IPS-NIHi7 (cell line): ENCODE measurements around the gene HELZ.
"Not testable (repeated sequence)": the region's sequence is repeated elsewhere in the genome, so short reads cannot be mapped to it uniquely, and the experiment has no call there.

Source experiments
- DNase-seq: peaks from one replicate; pipeline ENCODE4 v3.0.0; 2012; ENCODE audit warnings: mixed read lengths; ENCODE audit errors: extremely low spot score

The HELZ gene

GRCh38 chr17:67270416-67270815 is 25.4 kb upstream of the HELZ start:
- no peak for DNase-seq

DNA sequence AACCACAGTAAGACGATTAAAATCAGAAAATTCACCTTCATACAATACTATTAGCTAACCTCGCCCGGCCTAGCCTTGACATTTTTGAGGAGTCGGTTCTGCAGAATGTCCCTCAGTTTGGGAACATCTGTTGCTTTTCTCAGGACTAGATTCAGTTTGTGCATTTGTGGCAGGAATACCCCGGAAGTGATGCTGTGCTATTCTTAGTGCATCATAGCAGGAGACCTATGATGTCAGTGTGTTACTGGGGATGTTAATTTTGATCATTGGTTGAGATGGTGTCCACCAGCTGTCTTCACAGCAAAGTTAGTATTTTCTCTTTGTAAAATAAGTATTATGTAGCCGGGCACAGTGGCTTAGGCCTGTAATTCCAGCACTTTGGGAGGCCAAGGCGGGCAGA is 21.5 kb upstream of the HELZ start:
- no peak for DNase-seq

DNA sequence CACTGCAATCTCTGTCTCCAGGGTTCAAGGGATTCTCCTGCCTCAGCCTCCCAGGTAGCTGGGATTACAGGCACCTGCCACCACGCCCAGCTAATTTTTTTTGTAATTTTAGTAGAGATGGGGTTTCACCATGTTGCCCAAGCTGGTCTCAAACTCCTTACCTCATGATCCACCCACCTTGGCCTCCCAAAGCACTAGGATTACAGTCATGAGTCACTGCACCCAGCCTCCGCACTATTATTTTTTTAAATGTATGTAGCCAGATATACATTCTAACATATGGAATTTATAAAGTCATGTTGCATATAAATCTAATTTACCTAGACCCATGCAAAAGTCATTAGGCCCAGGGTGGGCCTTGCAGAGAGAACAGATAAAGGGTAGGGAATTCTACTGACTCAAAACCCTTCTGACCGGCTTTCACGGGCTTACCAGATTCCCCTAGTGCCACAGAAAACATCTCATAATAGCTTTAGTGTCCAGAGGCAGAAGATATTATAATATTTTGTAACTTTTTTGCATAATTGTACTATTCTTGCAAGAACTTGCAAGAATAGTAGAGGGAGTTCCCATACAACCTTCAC is 20.5 kb upstream of the HELZ start:
- DNase-seq: no peak

DNA sequence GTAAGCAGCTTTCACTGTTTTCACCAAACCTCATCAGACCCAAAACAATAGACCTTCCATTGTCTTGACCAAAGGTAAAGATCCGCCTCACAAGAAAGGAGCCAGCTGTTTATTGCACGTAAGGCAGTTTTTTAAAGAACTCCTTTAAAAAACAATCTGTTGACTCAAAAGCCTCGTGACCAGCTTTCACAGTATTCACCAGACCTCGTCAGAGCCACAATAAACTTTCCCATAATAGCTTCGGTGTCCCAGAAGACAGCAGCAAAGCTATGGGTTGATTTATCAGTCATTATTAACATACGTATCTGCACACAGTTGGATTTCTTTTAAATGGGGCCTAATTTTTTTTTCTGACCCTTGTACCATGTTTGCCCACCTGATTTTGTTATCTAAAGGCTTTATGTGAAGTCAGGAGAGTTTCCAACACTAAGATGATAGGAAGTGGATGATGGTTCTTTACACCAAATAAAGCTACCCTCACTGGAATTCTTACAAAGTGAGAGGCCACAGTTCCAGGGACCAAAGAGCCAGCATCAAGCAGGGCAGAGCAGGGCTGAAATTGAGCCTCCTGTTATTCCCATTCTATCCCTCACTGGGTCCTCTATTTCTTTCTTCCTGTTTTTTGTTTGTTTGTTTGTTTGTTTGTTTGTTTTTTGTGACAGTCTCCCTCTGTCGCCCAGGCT is 17.6 kb upstream of the HELZ start:
- no peak for DNase-seq

DNA sequence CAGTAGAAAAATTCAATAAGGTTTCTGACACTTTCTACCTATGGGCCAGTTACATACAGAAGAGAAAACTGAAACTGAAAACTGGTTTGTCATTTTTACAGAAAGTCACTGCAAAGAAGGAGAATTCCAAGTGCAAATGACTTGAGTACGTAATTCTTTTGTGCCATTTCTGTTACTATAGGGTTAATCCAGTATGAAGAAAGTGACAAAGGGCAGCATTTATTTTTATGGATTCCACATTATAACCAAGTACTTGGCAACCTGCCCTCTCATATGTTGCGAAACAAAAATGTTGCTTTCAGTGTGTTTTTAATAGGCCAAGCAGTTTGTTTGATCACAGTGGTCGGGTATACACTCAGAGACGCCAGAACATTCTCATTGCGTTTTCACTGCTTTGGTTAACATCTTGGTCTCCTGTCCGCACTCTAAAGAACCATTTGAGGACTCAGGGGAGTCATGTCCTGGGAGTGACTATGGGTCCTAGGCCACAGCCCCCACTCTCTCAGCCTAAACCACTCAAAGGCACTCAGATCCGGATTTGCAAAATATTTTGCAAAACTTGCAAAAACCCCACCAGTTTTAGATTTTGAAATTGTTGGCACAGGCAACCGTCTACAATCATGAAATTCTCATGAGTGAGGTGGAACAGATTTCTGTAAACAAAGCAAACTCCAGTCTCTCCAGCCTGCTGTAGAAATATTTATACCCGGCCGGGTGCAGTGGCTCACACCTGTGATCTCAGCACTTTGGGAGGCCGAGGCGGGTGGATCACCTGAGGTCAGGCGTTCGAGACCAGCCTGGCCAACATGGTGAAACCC is 15.4 kb upstream of the HELZ start:
- no peak for DNase-seq

- DNase-seq: no peak
Measured at GRCh38 chr17:67258821-67259468, 13.9 kb upstream of the HELZ start.

GRCh38 chr17:67256075-67256732 is 11.2 kb upstream of the HELZ start:
- DNase-seq: no peak

- no peak for DNase-seq
Measured at GRCh38 chr17:67253384-67253783, 8.4 kb upstream of the HELZ start.

DNA sequence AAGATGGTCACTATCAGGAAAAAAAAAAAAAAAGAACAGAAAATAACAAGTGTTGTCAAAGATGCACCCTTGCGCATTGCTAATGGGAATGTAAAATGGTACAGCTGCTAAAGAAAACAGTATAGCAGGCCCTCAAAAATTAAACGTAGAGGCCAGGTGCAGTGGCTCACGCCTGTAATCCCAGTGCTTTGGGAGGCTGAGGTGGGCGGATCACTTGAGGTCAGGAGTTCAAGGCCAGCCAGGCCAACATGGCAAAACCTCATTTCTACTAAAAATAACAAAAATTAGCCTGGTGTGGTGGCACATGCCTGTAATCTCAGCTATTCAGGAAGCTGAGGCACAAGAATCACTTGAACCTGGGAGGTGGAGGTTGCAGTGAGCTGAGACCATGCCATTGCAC is 6.6 kb upstream of the HELZ start:
- not testable (repeated sequence) for DNase-seq

- DNase-seq: no peak
Measured at GRCh38 chr17:67248291-67248690, 3.3 kb upstream of the HELZ start.

DNA sequence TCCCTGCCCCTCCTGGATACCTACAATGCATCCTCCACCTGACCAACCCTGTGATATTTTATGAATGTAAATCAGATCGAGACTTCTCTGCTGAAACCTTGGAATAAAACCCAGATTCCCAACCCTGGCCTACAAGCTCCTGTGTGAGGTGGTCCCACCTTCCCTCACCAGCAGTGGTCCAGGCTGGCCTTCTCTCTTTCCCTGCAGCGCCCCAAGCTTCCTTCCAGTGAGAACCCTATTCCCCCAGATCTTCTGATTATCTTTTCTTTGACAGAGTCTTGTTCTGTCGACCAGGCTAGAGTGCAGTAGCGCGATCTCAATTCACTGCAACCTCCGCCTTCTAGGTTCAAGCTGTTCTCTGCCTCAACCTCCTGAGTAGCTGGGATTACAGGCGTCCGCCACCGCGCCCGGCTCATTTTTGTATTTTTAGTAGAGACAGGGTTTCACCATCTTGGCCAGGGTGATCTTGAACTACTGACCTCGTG is 2.5 kb upstream of the HELZ start:
- DNase-seq: no peak

DNA sequence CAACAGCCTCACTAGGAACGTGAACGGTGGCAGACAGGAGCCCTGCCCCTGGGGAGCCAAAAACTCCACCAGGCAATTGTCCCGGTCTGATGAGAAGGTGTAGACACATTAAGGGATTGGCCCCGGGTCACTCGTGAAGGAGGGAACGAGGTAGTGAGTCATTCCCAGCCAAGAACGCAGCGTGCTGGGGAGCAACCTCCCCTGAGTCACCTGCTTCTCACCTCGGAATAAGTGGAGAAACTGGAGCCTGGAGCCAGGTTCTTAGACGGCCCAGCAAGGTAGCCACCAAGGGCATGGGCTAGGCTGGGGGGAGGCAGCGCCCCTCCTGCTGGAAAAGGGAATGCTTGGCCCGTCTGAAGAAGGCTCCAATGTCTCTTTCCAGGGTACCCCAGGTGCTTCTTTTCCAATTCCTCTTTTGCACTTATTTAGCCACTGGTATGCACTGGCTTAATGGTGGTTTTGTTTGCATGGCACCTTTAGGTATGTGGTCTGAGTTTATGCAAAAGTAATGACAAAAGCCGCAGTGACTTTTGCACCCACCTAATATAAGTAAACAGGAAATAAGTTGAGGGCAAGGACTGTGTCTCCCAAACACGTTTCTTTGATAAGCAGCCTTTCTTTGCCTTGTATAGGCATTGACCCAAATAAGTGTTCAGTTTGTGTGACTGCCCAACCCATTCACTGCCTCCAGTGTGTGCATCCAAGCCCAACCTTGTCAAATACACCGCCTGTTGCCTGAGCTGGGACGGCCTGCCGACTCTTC is 1.8 kb upstream of the HELZ start:
- DNase-seq: peak; percentile 59

GRCh38 chr17:67246403-67246652 is 1.3 kb upstream of the HELZ start:
- DNase-seq: no peak

DNA sequence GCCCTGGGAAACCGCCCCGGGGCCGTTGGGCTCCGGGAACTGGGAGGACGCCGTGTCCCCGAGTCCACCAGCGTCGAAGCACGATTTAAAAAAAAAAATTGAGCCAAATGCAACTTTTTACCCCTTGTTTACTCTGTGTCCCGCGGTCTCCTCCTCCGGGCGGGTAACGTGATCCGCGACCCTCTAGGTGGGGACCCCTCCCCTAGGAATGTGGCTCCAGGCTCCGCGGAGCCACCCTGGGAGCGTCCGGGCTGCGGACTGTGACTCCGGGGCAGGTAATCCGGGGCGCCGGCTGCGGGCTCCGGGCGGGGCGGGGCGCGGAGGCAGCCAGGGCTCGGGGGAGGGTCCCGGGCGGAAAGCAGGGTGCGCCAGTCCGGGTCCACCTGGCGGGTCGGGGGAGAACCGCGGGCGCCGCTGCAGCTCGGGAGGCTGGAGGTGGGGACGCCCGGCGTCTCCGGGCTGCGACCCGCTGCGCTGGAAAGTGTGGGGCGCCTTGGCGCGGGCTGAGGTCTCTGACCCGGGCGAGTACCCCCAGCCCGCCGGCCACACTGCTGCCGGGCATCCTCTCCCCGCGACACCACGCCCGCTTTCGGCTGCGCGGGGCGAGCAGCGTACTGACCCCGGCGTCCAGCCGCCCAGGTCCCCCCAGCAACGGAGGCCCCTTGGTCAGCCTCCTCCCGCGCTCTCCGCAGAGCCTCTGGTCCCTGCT is 852 bp upstream of the HELZ start:
- DNase-seq: peak; percentile 82

DNA sequence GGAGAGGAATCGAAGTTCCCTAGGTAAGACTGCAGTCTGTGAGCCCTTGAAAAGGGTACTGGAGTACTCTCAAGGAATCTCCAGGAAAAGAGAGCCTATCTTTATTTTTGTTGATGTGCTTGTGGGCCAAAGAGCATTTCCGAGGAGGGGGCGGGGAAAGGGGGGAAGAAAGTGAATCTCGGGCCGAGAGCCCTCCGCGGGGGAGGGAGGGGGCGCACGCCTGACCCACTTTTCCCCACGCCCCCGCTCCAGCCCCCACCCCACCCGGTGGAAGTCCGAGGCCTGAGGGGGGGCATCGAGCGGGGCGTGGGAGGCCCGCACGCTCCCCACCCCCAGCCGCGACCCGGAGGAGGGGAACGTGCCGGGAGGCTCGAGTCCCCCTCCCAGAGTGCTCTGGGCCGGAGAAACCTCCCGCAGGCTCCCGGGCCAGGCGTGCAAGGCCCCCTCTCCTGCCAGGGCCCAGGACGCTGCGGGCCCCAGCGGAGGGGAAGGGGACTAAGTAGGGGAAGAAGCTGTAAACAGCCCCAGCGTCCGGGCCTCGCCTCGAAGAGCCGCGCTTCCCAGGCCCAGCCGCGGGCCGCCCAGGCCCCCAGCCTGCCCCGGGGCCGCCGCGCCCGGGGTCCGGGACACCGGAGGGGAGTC is 444 bp downstream of the HELZ start:
- DNase-seq: peak; percentile 30

GRCh38 chr17:67243284-67243683 is 1.7 kb downstream of the HELZ start:
- DNase-seq: no peak

DNA sequence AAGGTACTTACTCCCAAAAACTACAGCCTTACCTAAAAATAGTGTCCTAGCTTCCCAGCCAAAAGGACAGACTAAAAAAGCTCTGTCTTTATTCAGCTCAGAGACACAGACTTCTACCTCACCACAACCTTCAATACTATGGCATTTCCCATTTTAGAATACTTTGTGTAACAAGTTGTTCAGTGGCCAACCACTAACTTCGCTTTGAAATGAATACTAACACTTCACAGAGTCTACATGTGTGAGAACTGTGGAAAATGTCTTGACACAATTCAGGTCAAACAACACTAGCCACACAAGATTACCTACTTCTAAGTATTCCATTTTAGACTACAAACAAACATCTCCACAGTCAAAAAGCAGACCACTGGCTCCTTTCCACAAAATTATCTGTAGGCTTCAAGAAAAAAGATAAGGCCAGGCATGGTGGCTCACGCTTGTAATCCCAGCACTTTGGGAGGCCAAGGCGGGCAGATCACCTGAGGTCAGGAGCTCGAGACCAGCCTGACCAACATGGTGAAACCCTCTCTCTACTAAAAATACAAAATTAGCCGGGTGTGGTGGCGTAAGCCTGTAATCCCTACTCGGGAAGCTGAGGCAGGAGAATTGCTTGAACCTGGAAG is 3.2 kb downstream of the HELZ start:
- DNase-seq: no peak

GRCh38 chr17:67239597-67239996 is 5.4 kb downstream of the HELZ start:
- DNase-seq: no peak

DNA sequence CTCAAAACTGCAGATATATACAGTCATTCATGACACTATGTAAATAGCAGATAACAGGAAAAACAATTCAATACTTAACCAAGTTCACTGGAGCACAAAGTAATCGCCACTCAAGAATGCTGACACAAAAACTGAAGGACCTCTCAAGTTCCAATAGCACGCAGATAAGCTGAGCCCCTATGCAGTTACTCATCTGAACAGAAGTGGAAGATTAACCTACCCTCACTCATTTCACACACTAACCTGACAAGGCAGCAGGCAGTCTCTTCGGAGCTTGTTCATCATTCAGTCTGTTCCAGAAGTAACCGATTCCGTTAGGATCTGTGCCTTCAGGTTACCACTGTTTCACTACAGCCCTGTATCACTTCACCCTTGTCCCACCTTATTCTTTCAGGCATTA is 6.0 kb downstream of the HELZ start:
- no peak for DNase-seq

DNA sequence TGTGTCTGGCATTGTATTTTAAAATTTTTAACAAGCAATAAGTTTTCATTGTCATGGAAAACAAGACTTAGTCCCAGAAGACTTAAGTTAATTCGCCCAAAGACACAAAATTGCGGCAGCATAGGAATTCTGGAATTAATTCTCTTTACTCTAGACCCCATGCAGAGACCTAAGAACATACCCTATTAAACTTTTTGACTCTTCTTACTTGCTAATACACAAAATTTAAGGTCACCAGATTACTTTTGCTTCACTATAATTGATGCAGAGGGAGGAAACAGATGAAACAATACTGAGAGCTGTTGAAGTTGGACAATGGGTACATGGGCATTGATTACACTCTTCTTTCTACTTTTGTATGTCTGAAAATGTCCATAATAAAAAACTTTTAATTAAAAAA is 12.6 kb downstream of the HELZ start:
- DNase-seq: no peak
